H1 (cell line): Measurements from ENCODE around the gene FGFBP1.

Experiments
- BRCA1 ChIP-seq: IDR thresholded peaks from 2 replicates; pipeline ENCODE4 v1.6.1; 2012; ENCODE audit warnings: low read depth, low read length, improper control_type of control experiment
- EP300 ChIP-seq, 2 experiments: IDR thresholded peaks; 1 replicate in 1 of 2; 2 replicates in 1 of 2; pipeline ENCODE4 v1.6.1; 2011 to 2012; ENCODE audit warnings: low read depth in 2 of 2, low read length in 2 of 2, mild to moderate bottlenecking in 2 of 2, borderline replicate concordance in 1 of 2, inconsistent platforms in 1 of 2, moderate library complexity in 1 of 2
- FOSL1 ChIP-seq: IDR thresholded peaks from 2 replicates; pipeline ENCODE4 v1.6.1; 2011; ENCODE audit warnings: mild to moderate bottlenecking, low read depth, low read length, moderate library complexity; ENCODE audit not compliant: insufficient read depth
- KDM1A ChIP-seq: fragments of 200-600, 300-600 bp; sonication (generic); IDR thresholded peaks from 2 replicates; pipeline ENCODE4 v1.7.1; 2016; ENCODE audit warnings: mild to moderate bottlenecking, low read length, borderline replicate concordance
- PHF8 ChIP-seq: fragments of 200-600 bp; sonication (generic); conservative IDR thresholded peaks from 2 replicates; pipeline ENCODE4 v1.7.1; 2012; ENCODE audit warnings: low read depth, mild to moderate bottlenecking, inconsistent platforms, low read length, moderate library complexity
- POLR2A ChIP-seq, 2 experiments: IDR thresholded peaks; 1 replicate in 1 of 2; 2 replicates in 1 of 2; pipeline ENCODE4 v1.6.1; 2011; ENCODE audit warnings: low read depth in 2 of 2, low read length in 2 of 2, mild to moderate bottlenecking in 2 of 2; ENCODE audit errors: control extremely low read depth in 1 of 2
- SP1 ChIP-seq: IDR thresholded peaks from 2 replicates; pipeline ENCODE4 v1.6.1; 2011; ENCODE audit warnings: low read depth, low read length
- SP2 ChIP-seq: IDR thresholded peaks from 2 replicates; pipeline ENCODE4 v1.6.1; 2012; ENCODE audit warnings: mild to moderate bottlenecking, low read length, inconsistent platforms
- SRF ChIP-seq: IDR thresholded peaks from 2 replicates; pipeline ENCODE4 v1.6.1; 2011; ENCODE audit warnings: mild to moderate bottlenecking, low read depth, low read length, moderate library complexity
- ZNF274 ChIP-seq: IDR thresholded peaks from 2 replicates; pipeline ENCODE4 v1.7.0; 2012; ENCODE audit warnings: low read length, borderline replicate concordance; ENCODE audit errors: extremely low read depth
- TF ChIP-seq, protein P1 (sequence below), 3 experiments: IDR thresholded peaks; 1 replicate in 2 of 3; 2 replicates in 1 of 3; pipeline versions ENCODE4 v1.5.1 to v1.6.1; 2011; ENCODE audit warnings: low read length in 3 of 3, mild to moderate bottlenecking in 3 of 3, inconsistent platforms in 2 of 3, low read depth in 1 of 3, moderate library complexity in 1 of 3; ENCODE audit not compliant: insufficient read depth in 1 of 3; ENCODE audit errors: control extremely low read depth in 1 of 3
- TF ChIP-seq, protein P2 (sequence below): IDR thresholded peaks from 2 replicates; pipeline ENCODE4 v1.6.1; 2011; ENCODE audit warnings: low read length, improper control_type of control experiment

DNA sequence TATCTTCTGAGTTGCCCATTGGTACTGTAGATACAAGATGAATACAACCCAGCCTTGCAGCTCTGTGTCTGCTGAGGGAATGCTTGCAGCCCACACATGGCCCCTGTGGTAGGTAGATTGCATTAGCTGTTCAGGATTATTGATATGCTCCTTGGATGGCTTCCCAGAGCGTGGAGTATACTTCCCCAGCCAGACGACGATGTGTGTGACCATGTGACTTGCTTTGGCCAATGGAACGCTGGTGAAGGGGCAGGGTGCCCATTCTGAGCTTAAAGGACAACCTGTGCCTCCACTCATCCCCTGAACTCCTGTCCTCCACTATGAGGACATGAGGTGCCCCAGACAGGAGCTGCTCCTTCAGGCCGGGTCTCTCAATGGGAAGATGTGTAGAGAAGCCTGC, 48.4 kb upstream of the FGFBP1 start:
- TF ChIP-seq SP1 = no peak
- TF ChIP-seq POLR2A (IDR thresholded peaks at IDR 0.05; ENCODE audit: control extremely low read depth in 1 of 2, low read depth in 2 of 2, low read length in 2 of 2) = no peak
- TF ChIP-seq, protein P1, sequence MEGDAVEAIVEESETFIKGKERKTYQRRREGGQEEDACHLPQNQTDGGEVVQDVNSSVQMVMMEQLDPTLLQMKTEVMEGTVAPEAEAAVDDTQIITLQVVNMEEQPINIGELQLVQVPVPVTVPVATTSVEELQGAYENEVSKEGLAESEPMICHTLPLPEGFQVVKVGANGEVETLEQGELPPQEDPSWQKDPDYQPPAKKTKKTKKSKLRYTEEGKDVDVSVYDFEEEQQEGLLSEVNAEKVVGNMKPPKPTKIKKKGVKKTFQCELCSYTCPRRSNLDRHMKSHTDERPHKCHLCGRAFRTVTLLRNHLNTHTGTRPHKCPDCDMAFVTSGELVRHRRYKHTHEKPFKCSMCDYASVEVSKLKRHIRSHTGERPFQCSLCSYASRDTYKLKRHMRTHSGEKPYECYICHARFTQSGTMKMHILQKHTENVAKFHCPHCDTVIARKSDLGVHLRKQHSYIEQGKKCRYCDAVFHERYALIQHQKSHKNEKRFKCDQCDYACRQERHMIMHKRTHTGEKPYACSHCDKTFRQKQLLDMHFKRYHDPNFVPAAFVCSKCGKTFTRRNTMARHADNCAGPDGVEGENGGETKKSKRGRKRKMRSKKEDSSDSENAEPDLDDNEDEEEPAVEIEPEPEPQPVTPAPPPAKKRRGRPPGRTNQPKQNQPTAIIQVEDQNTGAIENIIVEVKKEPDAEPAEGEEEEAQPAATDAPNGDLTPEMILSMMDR (IDR thresholded peaks at IDR 0.05; ENCODE audit: control extremely low read depth in 1 of 3, insufficient read depth in 1 of 3, low read depth in 1 of 3, low read length in 3 of 3) = no peak
- TF ChIP-seq SRF = no peak
- TF ChIP-seq, protein P2, sequence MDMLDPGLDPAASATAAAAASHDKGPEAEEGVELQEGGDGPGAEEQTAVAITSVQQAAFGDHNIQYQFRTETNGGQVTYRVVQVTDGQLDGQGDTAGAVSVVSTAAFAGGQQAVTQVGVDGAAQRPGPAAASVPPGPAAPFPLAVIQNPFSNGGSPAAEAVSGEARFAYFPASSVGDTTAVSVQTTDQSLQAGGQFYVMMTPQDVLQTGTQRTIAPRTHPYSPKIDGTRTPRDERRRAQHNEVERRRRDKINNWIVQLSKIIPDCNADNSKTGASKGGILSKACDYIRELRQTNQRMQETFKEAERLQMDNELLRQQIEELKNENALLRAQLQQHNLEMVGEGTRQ = no peak
- no peak for TF ChIP-seq KDM1A
- no peak for TF ChIP-seq ZNF274
- TF ChIP-seq FOSL1 = no peak
- no peak for TF ChIP-seq BRCA1
- no peak for TF ChIP-seq PHF8
- TF ChIP-seq SP2 = no peak
- TF ChIP-seq EP300 (IDR thresholded peaks at IDR 0.05; ENCODE audit: borderline replicate concordance in 1 of 2, low read depth in 2 of 2, low read length in 2 of 2) = no peak
